Measurements from ENCODE around the gene LCP2.
A peak's percentile ranks its signal among the peaks of the same experiment; 100 is the strongest.

DNA sequence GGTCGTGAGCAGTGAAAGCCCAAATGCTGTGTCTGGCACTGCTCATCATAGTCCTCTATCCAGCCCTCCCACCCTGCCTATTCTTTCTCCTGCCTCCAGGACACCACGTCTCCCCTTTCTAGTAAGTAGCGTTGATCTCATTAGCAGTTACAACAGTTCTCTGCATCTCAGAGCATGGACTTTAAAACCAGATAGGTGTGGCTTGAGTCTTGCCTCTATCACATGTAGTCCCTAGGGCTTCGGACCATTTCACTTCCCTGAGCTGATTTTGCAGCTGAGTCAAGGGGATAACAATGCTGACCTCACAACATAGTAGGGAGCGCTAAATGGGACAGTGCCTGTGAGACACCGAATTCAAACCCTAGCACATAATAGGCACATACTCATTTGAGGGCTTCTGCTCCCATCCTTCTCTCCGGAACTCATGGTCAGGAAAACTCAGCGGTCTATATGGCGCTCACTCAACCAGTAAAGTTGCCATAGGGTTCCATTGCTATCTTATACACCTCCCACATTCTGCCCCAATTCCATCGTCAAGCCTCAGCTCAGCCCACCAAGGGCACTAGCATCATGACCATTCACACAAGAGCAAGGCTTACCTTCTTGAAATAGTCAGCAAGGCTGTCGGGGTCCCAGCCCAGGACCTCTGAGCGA is 515 bp downstream of the LCP2 start:
- TF ChIP-seq, protein P1, sequence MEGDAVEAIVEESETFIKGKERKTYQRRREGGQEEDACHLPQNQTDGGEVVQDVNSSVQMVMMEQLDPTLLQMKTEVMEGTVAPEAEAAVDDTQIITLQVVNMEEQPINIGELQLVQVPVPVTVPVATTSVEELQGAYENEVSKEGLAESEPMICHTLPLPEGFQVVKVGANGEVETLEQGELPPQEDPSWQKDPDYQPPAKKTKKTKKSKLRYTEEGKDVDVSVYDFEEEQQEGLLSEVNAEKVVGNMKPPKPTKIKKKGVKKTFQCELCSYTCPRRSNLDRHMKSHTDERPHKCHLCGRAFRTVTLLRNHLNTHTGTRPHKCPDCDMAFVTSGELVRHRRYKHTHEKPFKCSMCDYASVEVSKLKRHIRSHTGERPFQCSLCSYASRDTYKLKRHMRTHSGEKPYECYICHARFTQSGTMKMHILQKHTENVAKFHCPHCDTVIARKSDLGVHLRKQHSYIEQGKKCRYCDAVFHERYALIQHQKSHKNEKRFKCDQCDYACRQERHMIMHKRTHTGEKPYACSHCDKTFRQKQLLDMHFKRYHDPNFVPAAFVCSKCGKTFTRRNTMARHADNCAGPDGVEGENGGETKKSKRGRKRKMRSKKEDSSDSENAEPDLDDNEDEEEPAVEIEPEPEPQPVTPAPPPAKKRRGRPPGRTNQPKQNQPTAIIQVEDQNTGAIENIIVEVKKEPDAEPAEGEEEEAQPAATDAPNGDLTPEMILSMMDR (IDR thresholded peaks at IDR 0.05 in 2 of 3, conservative IDR thresholded peaks at IDR 0.05 in 1 of 3; ENCODE audit: control insufficient read depth in 2 of 3, extremely low read depth in 1 of 3, insufficient read depth in 1 of 3, low read depth in 3 of 3, low read length in 3 of 3), result no peak
- no peak for TF ChIP-seq CREB1 (IDR thresholded peaks at IDR 0.05; ENCODE audit: low read depth)
- TF ChIP-seq TBL1XR1 (IDR thresholded peaks at IDR 0.05; ENCODE audit: low read depth, low read length), result no peak
- TF ChIP-seq, protein P2, sequence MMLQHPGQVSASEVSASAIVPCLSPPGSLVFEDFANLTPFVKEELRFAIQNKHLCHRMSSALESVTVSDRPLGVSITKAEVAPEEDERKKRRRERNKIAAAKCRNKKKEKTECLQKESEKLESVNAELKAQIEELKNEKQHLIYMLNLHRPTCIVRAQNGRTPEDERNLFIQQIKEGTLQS (IDR thresholded peaks at IDR 0.05; ENCODE audit: borderline replicate concordance, extremely low read depth, low read depth, low read length), result no peak
- TF ChIP-seq TAF1 (IDR thresholded peaks at IDR 0.05; ENCODE audit: borderline replicate concordance, low read depth, low read length), result no peak
- no peak for TF ChIP-seq NFYA (IDR thresholded peaks at IDR 0.05; ENCODE audit: borderline replicate concordance, low read depth, low read length)
- TF ChIP-seq, protein P3, sequence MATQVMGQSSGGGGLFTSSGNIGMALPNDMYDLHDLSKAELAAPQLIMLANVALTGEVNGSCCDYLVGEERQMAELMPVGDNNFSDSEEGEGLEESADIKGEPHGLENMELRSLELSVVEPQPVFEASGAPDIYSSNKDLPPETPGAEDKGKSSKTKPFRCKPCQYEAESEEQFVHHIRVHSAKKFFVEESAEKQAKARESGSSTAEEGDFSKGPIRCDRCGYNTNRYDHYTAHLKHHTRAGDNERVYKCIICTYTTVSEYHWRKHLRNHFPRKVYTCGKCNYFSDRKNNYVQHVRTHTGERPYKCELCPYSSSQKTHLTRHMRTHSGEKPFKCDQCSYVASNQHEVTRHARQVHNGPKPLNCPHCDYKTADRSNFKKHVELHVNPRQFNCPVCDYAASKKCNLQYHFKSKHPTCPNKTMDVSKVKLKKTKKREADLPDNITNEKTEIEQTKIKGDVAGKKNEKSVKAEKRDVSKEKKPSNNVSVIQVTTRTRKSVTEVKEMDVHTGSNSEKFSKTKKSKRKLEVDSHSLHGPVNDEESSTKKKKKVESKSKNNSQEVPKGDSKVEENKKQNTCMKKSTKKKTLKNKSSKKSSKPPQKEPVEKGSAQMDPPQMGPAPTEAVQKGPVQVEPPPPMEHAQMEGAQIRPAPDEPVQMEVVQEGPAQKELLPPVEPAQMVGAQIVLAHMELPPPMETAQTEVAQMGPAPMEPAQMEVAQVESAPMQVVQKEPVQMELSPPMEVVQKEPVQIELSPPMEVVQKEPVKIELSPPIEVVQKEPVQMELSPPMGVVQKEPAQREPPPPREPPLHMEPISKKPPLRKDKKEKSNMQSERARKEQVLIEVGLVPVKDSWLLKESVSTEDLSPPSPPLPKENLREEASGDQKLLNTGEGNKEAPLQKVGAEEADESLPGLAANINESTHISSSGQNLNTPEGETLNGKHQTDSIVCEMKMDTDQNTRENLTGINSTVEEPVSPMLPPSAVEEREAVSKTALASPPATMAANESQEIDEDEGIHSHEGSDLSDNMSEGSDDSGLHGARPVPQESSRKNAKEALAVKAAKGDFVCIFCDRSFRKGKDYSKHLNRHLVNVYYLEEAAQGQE (IDR thresholded peaks at IDR 0.05; ENCODE audit: low read depth, low read length), result no peak
- TF ChIP-seq ZSCAN29 (IDR thresholded peaks at IDR 0.05), result no peak
- TF ChIP-seq POLR2AphosphoS5 (IDR thresholded peaks at IDR 0.05; ENCODE audit: low read length), result peak; percentile 67; the same call in 1 of the 2 replicates
- TF ChIP-seq RAD21 (IDR thresholded peaks at IDR 0.05; ENCODE audit: insufficient read depth, low read depth, low read length), result no peak
- TF ChIP-seq EP300 (IDR thresholded peaks at IDR 0.05; ENCODE audit: borderline replicate concordance in 1 of 2, control insufficient read depth in 1 of 2, low read depth in 2 of 2, low read length in 2 of 2), result no peak
- TF ChIP-seq GABPA (IDR thresholded peaks at IDR 0.05; ENCODE audit: low read depth), result no peak
- TF ChIP-seq SMC3 (IDR thresholded peaks at IDR 0.05; ENCODE audit: borderline replicate concordance, low read length), result no peak
